ENCODE data around the gene DMRT2. TPM values are rescaled to one million over a fixed set of nuclear protein-coding genes. Genes with fewer than 3 reads are reported as not detected.

Gene DMRT2
- total and polyA plus RNA-seq, 4 donors: 0.03 TPM; not detected in 3

GRCh38 chr9:1071730-1072129, 21.6 kb downstream of the DMRT2 start:
- Histone ChIP-seq H3K27ac (ENCODE audit: low read depth in 1 of 2, low read length in 2 of 2) (no peak overlapping the region), H3K36me3 (ENCODE audit: control insufficient read depth in 4 of 4, insufficient read depth in 3 of 4, low read depth in 1 of 4, low read length in 3 of 4) (no peaks in the 10 kb centered on the region), H3K4me1 (ENCODE audit: control insufficient read depth in 4 of 4, insufficient read depth in 4 of 4, low read length in 3 of 4) (no peaks in the 10 kb centered on the region), H3K27me3 (ENCODE audit: control insufficient read depth in 4 of 4, insufficient read depth in 4 of 4, low read length in 3 of 4) (peaks cover 0 to 5% (median 0%) of the 10 kb centered on the region in 4 donors), H3K9me3 (ENCODE audit: control insufficient read depth in 4 of 4, low read length in 3 of 4) (no peaks in the 10 kb centered on the region), H3K9ac (ENCODE audit: low read depth in 1 of 2, low read length in 2 of 2) (no peak overlapping the region), H3K4me3 (ENCODE audit: low read depth in 1 of 3, low read length in 3 of 3) (no peak overlapping the region)
- DNase-seq (ENCODE audit: low spot score): no peak
- 64% methylated on average over 3 of the region's 3 CpGs for WGBS
- TF ChIP-seq RAD21 (IDR thresholded peaks at IDR 0.05): no peak
- TF ChIP-seq HNF4A (conservative IDR thresholded peaks at IDR 0.05): no peak

DNA sequence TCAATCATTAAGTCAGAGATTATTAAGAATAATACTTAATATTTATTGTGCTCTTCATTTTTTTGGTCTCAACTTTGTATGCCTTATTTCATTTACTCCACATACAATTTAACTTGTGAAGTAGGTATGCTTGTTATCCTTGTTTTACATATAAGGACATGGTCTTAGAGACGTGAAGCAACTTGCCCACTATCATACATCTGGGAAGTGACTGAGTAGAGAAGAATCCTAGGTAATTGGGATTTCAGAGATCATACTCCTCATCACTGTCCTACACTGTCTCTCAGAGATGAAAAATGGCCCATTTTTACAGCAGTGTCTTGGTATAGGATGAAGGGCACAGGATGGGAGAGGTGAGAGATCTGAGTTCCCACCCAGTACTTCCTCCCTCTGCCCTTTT, 23.3 kb downstream of the DMRT2 start:
- peaks cover 0 to 5% (median 0%) of the 10 kb centered on the region in 4 donors for H3K27me3 ChIP-seq (ENCODE audit: control insufficient read depth in 4 of 4, insufficient read depth in 4 of 4, low read length in 3 of 4)
- no peak overlapping the region for H3K27ac ChIP-seq (ENCODE audit: low read depth in 1 of 2, low read length in 2 of 2)
- no peak overlapping the region for H3K9ac ChIP-seq (ENCODE audit: low read depth in 1 of 2, low read length in 2 of 2)
- H3K4me1 ChIP-seq (ENCODE audit: control insufficient read depth in 4 of 4, insufficient read depth in 4 of 4, low read length in 3 of 4): no peaks in the 10 kb centered on the region
- H3K9me3 ChIP-seq (ENCODE audit: control insufficient read depth in 4 of 4, low read length in 3 of 4): no peaks in the 10 kb centered on the region
- no peak for DNase-seq (ENCODE audit: low spot score)
- H3K4me3 ChIP-seq (ENCODE audit: low read depth in 1 of 3, low read length in 3 of 3): no peak overlapping the region
- WGBS: 79% methylated on average over 1 of the region's 1 CpG
- TF ChIP-seq YY1 (IDR thresholded peaks at IDR 0.05): no peak
- TF ChIP-seq, protein P1, sequence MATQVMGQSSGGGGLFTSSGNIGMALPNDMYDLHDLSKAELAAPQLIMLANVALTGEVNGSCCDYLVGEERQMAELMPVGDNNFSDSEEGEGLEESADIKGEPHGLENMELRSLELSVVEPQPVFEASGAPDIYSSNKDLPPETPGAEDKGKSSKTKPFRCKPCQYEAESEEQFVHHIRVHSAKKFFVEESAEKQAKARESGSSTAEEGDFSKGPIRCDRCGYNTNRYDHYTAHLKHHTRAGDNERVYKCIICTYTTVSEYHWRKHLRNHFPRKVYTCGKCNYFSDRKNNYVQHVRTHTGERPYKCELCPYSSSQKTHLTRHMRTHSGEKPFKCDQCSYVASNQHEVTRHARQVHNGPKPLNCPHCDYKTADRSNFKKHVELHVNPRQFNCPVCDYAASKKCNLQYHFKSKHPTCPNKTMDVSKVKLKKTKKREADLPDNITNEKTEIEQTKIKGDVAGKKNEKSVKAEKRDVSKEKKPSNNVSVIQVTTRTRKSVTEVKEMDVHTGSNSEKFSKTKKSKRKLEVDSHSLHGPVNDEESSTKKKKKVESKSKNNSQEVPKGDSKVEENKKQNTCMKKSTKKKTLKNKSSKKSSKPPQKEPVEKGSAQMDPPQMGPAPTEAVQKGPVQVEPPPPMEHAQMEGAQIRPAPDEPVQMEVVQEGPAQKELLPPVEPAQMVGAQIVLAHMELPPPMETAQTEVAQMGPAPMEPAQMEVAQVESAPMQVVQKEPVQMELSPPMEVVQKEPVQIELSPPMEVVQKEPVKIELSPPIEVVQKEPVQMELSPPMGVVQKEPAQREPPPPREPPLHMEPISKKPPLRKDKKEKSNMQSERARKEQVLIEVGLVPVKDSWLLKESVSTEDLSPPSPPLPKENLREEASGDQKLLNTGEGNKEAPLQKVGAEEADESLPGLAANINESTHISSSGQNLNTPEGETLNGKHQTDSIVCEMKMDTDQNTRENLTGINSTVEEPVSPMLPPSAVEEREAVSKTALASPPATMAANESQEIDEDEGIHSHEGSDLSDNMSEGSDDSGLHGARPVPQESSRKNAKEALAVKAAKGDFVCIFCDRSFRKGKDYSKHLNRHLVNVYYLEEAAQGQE (IDR thresholded peaks at IDR 0.05): no peak
- H3K36me3 ChIP-seq (ENCODE audit: control insufficient read depth in 4 of 4, insufficient read depth in 3 of 4, low read depth in 1 of 4, low read length in 3 of 4): no peaks in the 10 kb centered on the region

DNA sequence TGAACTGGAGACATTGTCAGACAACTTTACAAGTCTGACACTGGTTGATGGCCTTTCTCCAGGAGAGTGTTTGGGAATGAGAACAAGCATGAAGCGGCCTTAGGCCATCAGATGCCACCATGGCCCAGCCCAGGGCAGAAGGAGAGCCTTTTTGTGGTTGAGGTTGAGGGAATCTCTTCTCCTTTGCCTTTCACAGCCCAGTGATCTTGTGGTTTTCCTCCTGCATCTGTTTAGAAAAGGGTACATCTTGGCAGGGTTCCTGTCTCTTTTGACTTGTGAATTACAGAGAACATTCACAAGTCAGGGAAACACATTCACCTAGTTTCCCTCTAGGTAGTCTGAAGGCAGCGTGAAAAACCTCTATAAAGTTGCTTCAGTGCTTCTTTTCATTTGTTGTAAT, 27.5 kb downstream of the DMRT2 start:
- H3K4me3 ChIP-seq (ENCODE audit: low read depth in 1 of 3, low read length in 3 of 3): no peak overlapping the region
- WGBS: 83% methylated on average over 2 of the region's 2 CpGs
- peaks cover 0 to 6% (median 0%) of the 10 kb centered on the region in 4 donors for H3K27me3 ChIP-seq (ENCODE audit: control insufficient read depth in 4 of 4, insufficient read depth in 4 of 4, low read length in 3 of 4)
- H3K27ac ChIP-seq (ENCODE audit: low read depth in 1 of 2, low read length in 2 of 2): no peak overlapping the region
- TF ChIP-seq MAX (IDR thresholded peaks at IDR 0.05) (no peak), JUND (IDR thresholded peaks at IDR 0.05) (no peak), NR2F2 (IDR thresholded peaks at IDR 0.05) (no peak), RAD21 (IDR thresholded peaks at IDR 0.05) (no peak), HNF4A (conservative IDR thresholded peaks at IDR 0.05) (no peak), RXRA (IDR thresholded peaks at IDR 0.05) (no peak), EGR1 (IDR thresholded peaks at IDR 0.05; ENCODE audit: low read depth in 2 of 2) (no peak), FOXA1 (IDR thresholded peaks at IDR 0.05) (no peak), GABPA (IDR thresholded peaks at IDR 0.05 in 1 of 2, conservative IDR thresholded peaks at IDR 0.05 in 1 of 2) (no peak), YY1 (IDR thresholded peaks at IDR 0.05) (no peak), TAF1 (conservative IDR thresholded peaks at IDR 0.05) (no peak), SP1 (IDR thresholded peaks at IDR 0.05) (no peak), FOXA2 (IDR thresholded peaks at IDR 0.05) (no peak)
- TF ChIP-seq, protein P1 (IDR thresholded peaks at IDR 0.05): no peak
- TF ChIP-seq, protein P2, sequence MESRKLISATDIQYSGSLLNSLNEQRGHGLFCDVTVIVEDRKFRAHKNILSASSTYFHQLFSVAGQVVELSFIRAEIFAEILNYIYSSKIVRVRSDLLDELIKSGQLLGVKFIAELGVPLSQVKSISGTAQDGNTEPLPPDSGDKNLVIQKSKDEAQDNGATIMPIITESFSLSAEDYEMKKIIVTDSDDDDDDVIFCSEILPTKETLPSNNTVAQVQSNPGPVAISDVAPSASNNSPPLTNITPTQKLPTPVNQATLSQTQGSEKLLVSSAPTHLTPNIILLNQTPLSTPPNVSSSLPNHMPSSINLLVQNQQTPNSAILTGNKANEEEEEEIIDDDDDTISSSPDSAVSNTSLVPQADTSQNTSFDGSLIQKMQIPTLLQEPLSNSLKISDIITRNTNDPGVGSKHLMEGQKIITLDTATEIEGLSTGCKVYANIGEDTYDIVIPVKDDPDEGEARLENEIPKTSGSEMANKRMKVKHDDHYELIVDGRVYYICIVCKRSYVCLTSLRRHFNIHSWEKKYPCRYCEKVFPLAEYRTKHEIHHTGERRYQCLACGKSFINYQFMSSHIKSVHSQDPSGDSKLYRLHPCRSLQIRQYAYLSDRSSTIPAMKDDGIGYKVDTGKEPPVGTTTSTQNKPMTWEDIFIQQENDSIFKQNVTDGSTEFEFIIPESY (IDR thresholded peaks at IDR 0.05): no peak
- TF ChIP-seq, protein P3, sequence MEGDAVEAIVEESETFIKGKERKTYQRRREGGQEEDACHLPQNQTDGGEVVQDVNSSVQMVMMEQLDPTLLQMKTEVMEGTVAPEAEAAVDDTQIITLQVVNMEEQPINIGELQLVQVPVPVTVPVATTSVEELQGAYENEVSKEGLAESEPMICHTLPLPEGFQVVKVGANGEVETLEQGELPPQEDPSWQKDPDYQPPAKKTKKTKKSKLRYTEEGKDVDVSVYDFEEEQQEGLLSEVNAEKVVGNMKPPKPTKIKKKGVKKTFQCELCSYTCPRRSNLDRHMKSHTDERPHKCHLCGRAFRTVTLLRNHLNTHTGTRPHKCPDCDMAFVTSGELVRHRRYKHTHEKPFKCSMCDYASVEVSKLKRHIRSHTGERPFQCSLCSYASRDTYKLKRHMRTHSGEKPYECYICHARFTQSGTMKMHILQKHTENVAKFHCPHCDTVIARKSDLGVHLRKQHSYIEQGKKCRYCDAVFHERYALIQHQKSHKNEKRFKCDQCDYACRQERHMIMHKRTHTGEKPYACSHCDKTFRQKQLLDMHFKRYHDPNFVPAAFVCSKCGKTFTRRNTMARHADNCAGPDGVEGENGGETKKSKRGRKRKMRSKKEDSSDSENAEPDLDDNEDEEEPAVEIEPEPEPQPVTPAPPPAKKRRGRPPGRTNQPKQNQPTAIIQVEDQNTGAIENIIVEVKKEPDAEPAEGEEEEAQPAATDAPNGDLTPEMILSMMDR (IDR thresholded peaks at IDR 0.05; ENCODE audit: low read depth, low read length, missing input control): no peak
- TF ChIP-seq, protein P4, sequence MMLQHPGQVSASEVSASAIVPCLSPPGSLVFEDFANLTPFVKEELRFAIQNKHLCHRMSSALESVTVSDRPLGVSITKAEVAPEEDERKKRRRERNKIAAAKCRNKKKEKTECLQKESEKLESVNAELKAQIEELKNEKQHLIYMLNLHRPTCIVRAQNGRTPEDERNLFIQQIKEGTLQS (IDR thresholded peaks at IDR 0.05): no peak
- DNase-seq (ENCODE audit: low spot score): no peak
- no peak overlapping the region for H3K9ac ChIP-seq (ENCODE audit: low read depth in 1 of 2, low read length in 2 of 2)
- H3K4me1 ChIP-seq (ENCODE audit: control insufficient read depth in 4 of 4, insufficient read depth in 4 of 4, low read length in 3 of 4): no peaks in the 10 kb centered on the region
- H3K9me3 ChIP-seq (ENCODE audit: control insufficient read depth in 4 of 4, low read length in 3 of 4): no peaks in the 10 kb centered on the region
- no peaks in the 10 kb centered on the region for H3K36me3 ChIP-seq (ENCODE audit: control insufficient read depth in 4 of 4, insufficient read depth in 3 of 4, low read depth in 1 of 4, low read length in 3 of 4)
